GM23338 (cell line): ENCODE results near the gene ALDH3B1. TPM values are rescaled to one million over a fixed set of nuclear protein-coding genes. Genes with fewer than 3 reads are reported as not detected.

Experiments
- ATAC-seq: fragments of 200-7000 bp; cut with Tn5 transposase; 3 replicates; pipeline ENCODE4 v1.9.1; 2020
- DNase-seq: peaks from one replicate; pipeline ENCODE4 v3.0.0-alpha.2; 2015; ENCODE audit warnings: low spot score
- H2AFZ ChIP-seq: fragments of 200-600 bp; sonication (generic); 2 replicates; pipeline ENCODE4 v1.8.0; 2016; ENCODE audit warnings: antibody characterized with exemption, mild to moderate bottlenecking, moderate library complexity
- H3F3A ChIP-seq: fragments of 200-600 bp; sonication (generic); replicated peaks from 2 replicates; pipeline ENCODE4 v1.8.0; 2017; ENCODE audit warnings: antibody characterized with exemption, mixed run types, low read depth
- H3K27ac ChIP-seq: fragments of 200-600 bp; sonication (generic); 2 replicates; pipeline ENCODE4 v1.6.1; 2016; ENCODE audit warnings: low read depth
- H3K27me3 ChIP-seq: fragments of 200-600 bp; sonication (generic); 2 replicates; pipeline ENCODE4 v1.8.0; 2016; ENCODE audit warnings: mild to moderate bottlenecking, mixed run types, moderate library complexity; ENCODE audit not compliant: insufficient read depth
- H3K36me3 ChIP-seq: fragments of 200-600 bp; sonication (generic); 2 replicates; pipeline ENCODE4 v1.8.0; 2016; ENCODE audit warnings: mild to moderate bottlenecking; ENCODE audit not compliant: insufficient read depth
- H3K4me1 ChIP-seq: fragments of 200-600 bp; sonication (generic); 2 replicates; pipeline ENCODE4 v1.8.0; 2016; ENCODE audit warnings: mild to moderate bottlenecking, moderate library complexity; ENCODE audit not compliant: insufficient read depth
- H3K4me2 ChIP-seq: fragments of 200-600 bp; sonication (generic); 2 replicates; pipeline ENCODE4 v1.7.1; 2017; ENCODE audit warnings: mixed run types
- H3K4me3 ChIP-seq: fragments of 200-600 bp; sonication (generic); 2 replicates; pipeline ENCODE4 v1.6.1; 2016; ENCODE audit warnings: mixed run types
- H3K79me2 ChIP-seq: fragments of 200-600 bp; sonication (generic); replicated peaks from 2 replicates; pipeline ENCODE4 v1.8.0; 2017; ENCODE audit warnings: mild to moderate bottlenecking; ENCODE audit not compliant: insufficient read depth
- H3K9me2 ChIP-seq: fragments of 200-600 bp; sonication (generic); 2 replicates; pipeline ENCODE4 v1.8.0; 2017; ENCODE audit not compliant: insufficient read depth
- H4K20me1 ChIP-seq: fragments of 200-600 bp; sonication (generic); replicated peaks from 2 replicates; pipeline ENCODE4 v1.8.0; 2017; ENCODE audit warnings: mild to moderate bottlenecking; ENCODE audit not compliant: insufficient read depth
- H3K27ac Mint-ChIP-seq: 2 replicates; pipeline ENCODE4 v1.8.0; 2020; ENCODE audit warnings: inconsistent platforms, mild to moderate bottlenecking, moderate library complexity, mixed read lengths
- H3K27me3 Mint-ChIP-seq: 3 replicates; pipeline ENCODE4 v1.8.0; 2022; ENCODE audit warnings: low read depth, mild to moderate bottlenecking, moderate library complexity, mixed read lengths, inconsistent platforms; ENCODE audit not compliant: insufficient read depth, poor library complexity
- H3K36me3 Mint-ChIP-seq: 3 replicates; pipeline ENCODE4 v1.8.0; 2021; ENCODE audit warnings: low read depth, mild to moderate bottlenecking, inconsistent platforms, moderate library complexity, mixed read lengths
- H3K4me1 Mint-ChIP-seq: 3 replicates; pipeline ENCODE4 v1.8.0; 2020; ENCODE audit warnings: mild to moderate bottlenecking, inconsistent platforms, mixed read lengths
- H3K4me3 Mint-ChIP-seq: 3 replicates; pipeline ENCODE4 v1.8.0; 2021; ENCODE audit warnings: moderate library complexity, mild to moderate bottlenecking, inconsistent platforms, mixed read lengths
- H3K9me3 Mint-ChIP-seq: 3 replicates; pipeline ENCODE4 v1.8.0; 2020; ENCODE audit warnings: moderate library complexity, mild to moderate bottlenecking, inconsistent platforms, mixed read lengths
- CREB1 ChIP-seq: fragments of 250-450 bp; sonication (Bioruptor Pico); IDR thresholded peaks from 2 replicates; pipeline ENCODE4 v1.5.0; 2020; ENCODE audit warnings: low read depth, mild to moderate bottlenecking, moderate library complexity
- CTCF ChIP-seq, 2 experiments: fragments of 200-600 bp in 1 of 2; sonication (generic) in 1 of 2; conservative IDR thresholded peaks; 2 replicates each; pipeline versions ENCODE4 v1.5.1 to v1.6.1; 2016 to 2017; ENCODE audit warnings: antibody characterized with exemption in 2 of 2, low read depth in 2 of 2, mild to moderate bottlenecking in 2 of 2, moderate library complexity in 1 of 2
- EZH2 ChIP-seq: fragments of 200-600 bp; sonication (generic); IDR thresholded peaks from one replicate; pipeline ENCODE4 v1.8.0; 2017; ENCODE audit warnings: antibody characterized with exemption, mild to moderate bottlenecking, low read depth; ENCODE audit not compliant: unreplicated experiment
- EZH2phosphoT487 ChIP-seq: fragments of 200-600 bp; sonication (generic); IDR thresholded peaks from one replicate; pipeline ENCODE4 v1.8.1; 2018; ENCODE audit warnings: antibody characterized with exemption; ENCODE audit not compliant: unreplicated experiment
- JUNB ChIP-seq: IDR thresholded peaks from one replicate; pipeline ENCODE4 v1.6.1; 2016; ENCODE audit warnings: antibody characterized with exemption; ENCODE audit not compliant: unreplicated experiment
- NANOG ChIP-seq: IDR thresholded peaks from 2 replicates; pipeline ENCODE4 v1.6.1; 2016; ENCODE audit warnings: antibody characterized with exemption, borderline replicate concordance
- POLR2AphosphoS5 ChIP-seq: IDR thresholded peaks from 2 replicates; pipeline ENCODE4 v1.6.1; 2016; ENCODE audit warnings: antibody characterized with exemption, low read depth
- REST ChIP-seq: IDR thresholded peaks from one replicate; pipeline ENCODE4 v1.6.1; 2018; ENCODE audit warnings: antibody characterized with exemption; ENCODE audit not compliant: unreplicated experiment
- STAT1 ChIP-seq: IDR thresholded peaks from one replicate; pipeline ENCODE4 v1.6.1; 2016; ENCODE audit warnings: antibody characterized with exemption; ENCODE audit not compliant: unreplicated experiment
- ZNF114 ChIP-seq: fragments of 250-450 bp; sonication (Bioruptor Pico); IDR thresholded peaks from 2 replicates; pipeline ENCODE4 v1.5.0; 2020; ENCODE audit warnings: mild to moderate bottlenecking, moderate library complexity
- ZNF331 ChIP-seq: fragments of 250-450 bp; sonication (Bioruptor Pico); IDR thresholded peaks from 2 replicates; pipeline ENCODE4 v1.5.0; 2020; ENCODE audit warnings: low read depth, mild to moderate bottlenecking, moderate library complexity
- polyA plus RNA-seq: library from polyadenylated mRNA; unstranded; fragments of >200 nt; fragmentation: Nextera tagmentation; extraction: Ambion mirVana; gene quantifications from 2 replicates; pipeline ENCODE4 v1.2.1, GENCODE V29; 2016
- total RNA-seq: library from RNA; depleted of rRNA; stranded (reverse); fragments of >200 nt; shearing (Covaris generic); gene quantifications from 2 replicates; pipeline ENCODE4 v1.2.3, GENCODE V29; 2014
- TF ChIP-seq, protein P1 (sequence below): fragments of 250-450 bp; sonication (Bioruptor Pico); IDR thresholded peaks from 2 replicates; pipeline ENCODE4 v1.5.0; 2020; ENCODE audit warnings: mild to moderate bottlenecking, moderate library complexity
- TF ChIP-seq, protein P2 (sequence below): IDR thresholded peaks from 2 replicates; pipeline ENCODE4 v1.6.1; 2016; ENCODE audit warnings: antibody characterized with exemption

ALDH3B1 gene
- total and polyA plus RNA-seq, 2 experiments from 2014 or later: 0.52 TPM; not detected in 1

- peaks cover 11% of the 10 kb centered on the region for H3K27me3 Mint-ChIP-seq
- Histone ChIP-seq H3F3A (0 out of 2 replicates have a peak, but pooled peaks cover 8% of the 10 kb centered on the region), H3K4me3 (peak overlapping the region; percentile 75), H3K79me2 (no peaks in the 10 kb centered on the region), H3K9me2 (no peaks in the 10 kb centered on the region), H3K4me2 (peak overlapping the region; percentile 84), H3K27me3 (no peaks in the 10 kb centered on the region), H3K27ac (no peak overlapping the region), H3K36me3 (no peaks in the 10 kb centered on the region), H2AFZ (0 out of 2 replicates have a peak overlapping the region, but pooled peaks have one; percentile 74), H4K20me1 (no peaks in the 10 kb centered on the region), H3K4me1 (peaks cover 4% of the 10 kb centered on the region)
- TF ChIP-seq STAT1 (no peak), EZH2phosphoT487 (no peak), JUNB (no peak), CREB1 (CRISPR knock-in tag) (no peak), NANOG (no peak), POLR2AphosphoS5 (no peak), CTCF (conservative IDR thresholded peaks at IDR 0.05; ENCODE audit: low read depth in 2 of 2) (no peak), EZH2 (no peak), ZNF114 (CRISPR knock-in tag) (no peak), REST (no peak), ZNF331 (no peak)
- TF ChIP-seq, protein P1, sequence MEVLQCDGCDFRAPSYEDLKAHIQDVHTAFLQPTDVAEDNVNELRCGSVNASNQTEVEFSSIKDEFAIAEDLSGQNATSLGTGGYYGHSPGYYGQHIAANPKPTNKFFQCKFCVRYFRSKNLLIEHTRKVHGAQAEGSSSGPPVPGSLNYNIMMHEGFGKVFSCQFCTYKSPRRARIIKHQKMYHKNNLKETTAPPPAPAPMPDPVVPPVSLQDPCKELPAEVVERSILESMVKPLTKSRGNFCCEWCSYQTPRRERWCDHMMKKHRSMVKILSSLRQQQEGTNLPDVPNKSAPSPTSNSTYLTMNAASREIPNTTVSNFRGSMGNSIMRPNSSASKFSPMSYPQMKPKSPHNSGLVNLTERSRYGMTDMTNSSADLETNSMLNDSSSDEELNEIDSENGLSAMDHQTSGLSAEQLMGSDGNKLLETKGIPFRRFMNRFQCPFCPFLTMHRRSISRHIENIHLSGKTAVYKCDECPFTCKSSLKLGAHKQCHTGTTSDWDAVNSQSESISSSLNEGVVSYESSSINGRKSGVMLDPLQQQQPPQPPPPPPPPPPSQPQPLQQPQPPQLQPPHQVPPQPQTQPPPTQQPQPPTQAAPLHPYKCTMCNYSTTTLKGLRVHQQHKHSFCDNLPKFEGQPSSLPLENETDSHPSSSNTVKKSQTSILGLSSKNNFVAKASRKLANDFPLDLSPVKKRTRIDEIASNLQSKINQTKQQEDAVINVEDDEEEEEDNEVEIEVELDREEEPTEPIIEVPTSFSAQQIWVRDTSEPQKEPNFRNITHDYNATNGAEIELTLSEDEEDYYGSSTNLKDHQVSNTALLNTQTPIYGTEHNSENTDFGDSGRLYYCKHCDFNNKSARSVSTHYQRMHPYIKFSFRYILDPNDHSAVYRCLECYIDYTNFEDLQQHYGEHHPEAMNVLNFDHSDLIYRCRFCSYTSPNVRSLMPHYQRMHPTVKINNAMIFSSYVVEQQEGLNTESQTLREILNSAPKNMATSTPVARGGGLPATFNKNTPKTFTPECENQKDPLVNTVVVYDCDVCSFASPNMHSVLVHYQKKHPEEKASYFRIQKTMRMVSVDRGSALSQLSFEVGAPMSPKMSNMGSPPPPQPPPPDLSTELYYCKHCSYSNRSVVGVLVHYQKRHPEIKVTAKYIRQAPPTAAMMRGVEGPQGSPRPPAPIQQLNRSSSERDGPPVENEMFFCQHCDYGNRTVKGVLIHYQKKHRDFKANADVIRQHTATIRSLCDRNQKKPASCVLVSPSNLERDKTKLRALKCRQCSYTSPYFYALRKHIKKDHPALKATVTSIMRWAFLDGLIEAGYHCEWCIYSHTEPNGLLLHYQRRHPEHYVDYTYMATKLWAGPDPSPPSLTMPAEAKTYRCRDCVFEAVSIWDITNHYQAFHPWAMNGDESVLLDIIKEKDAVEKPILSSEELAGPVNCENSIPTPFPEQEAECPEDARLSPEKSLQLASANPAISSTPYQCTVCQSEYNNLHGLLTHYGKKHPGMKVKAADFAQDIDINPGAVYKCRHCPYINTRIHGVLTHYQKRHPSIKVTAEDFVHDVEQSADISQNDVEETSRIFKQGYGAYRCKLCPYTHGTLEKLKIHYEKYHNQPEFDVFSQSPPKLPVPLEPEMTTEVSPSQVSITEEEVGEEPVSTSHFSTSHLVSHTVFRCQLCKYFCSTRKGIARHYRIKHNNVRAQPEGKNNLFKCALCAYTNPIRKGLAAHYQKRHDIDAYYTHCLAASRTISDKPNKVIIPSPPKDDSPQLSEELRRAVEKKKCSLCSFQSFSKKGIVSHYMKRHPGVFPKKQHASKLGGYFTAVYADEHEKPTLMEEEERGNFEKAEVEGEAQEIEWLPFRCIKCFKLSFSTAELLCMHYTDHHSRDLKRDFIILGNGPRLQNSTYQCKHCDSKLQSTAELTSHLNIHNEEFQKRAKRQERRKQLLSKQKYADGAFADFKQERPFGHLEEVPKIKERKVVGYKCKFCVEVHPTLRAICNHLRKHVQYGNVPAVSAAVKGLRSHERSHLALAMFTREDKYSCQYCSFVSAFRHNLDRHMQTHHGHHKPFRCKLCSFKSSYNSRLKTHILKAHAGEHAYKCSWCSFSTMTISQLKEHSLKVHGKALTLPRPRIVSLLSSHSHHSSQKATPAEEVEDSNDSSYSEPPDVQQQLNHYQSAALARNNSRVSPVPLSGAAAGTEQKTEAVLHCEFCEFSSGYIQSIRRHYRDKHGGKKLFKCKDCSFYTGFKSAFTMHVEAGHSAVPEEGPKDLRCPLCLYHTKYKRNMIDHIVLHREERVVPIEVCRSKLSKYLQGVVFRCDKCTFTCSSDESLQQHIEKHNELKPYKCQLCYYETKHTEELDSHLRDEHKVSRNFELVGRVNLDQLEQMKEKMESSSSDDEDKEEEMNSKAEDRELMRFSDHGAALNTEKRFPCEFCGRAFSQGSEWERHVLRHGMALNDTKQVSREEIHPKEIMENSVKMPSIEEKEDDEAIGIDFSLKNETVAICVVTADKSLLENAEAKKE: no peak
- TF ChIP-seq, protein P2, sequence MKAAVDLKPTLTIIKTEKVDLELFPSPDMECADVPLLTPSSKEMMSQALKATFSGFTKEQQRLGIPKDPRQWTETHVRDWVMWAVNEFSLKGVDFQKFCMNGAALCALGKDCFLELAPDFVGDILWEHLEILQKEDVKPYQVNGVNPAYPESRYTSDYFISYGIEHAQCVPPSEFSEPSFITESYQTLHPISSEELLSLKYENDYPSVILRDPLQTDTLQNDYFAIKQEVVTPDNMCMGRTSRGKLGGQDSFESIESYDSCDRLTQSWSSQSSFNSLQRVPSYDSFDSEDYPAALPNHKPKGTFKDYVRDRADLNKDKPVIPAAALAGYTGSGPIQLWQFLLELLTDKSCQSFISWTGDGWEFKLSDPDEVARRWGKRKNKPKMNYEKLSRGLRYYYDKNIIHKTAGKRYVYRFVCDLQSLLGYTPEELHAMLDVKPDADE: no peak
- ATAC-seq (peak; percentile 69), DNase-seq (peak; percentile 70)
- peaks cover 10% of the 10 kb centered on the region for H3K4me1 Mint-ChIP-seq
- H3K36me3 Mint-ChIP-seq: no peaks in the 10 kb centered on the region; the same call in 2 of the 3 replicates
- H3K9me3 Mint-ChIP-seq: no peaks in the 10 kb centered on the region; the same call in 2 of the 3 replicates
- H3K4me3 Mint-ChIP-seq: peak overlapping the region; percentile 77
- no peak overlapping the region for H3K27ac Mint-ChIP-seq
Measured at GRCh38 chr11:68002938-68003845, 6.9 kb upstream of the ALDH3B1 start.
